ENCODE results near the gene NELL1.

GRCh38 chr11:20760811-20761210 lies 91.4 kb downstream of the NELL1 start:
- no peak for TF ChIP-seq POLR2A (IDR thresholded peaks at IDR 0.05)
- TF ChIP-seq CTCF (IDR thresholded peaks at IDR 0.05 in 4 of 5, conservative IDR thresholded peaks at IDR 0.05 in 1 of 5): no peak
